Breast epithelium (tissue), 3 donors: Measurements from ENCODE around the gene MAT2A.

ENCODE experiments used
- CTCF ChIP-seq, 3 donors: fragments of 450-650 bp; IDR thresholded peaks; one replicate each; pipeline ENCODE4 v1.5.1; 2016 to 2017; ENCODE audit warnings: antibody characterized with exemption in 3 of 3, mild to moderate bottlenecking in 3 of 3, moderate library complexity in 3 of 3
- POLR2A ChIP-seq: fragments of 450-650 bp; IDR thresholded peaks from one replicate; pipeline ENCODE4 v1.6.1; 2016; ENCODE audit warnings: antibody characterized with exemption, mild to moderate bottlenecking, moderate library complexity
- POLR2AphosphoS5 ChIP-seq, 3 donors: sonication (generic); formaldehyde crosslinking; IDR thresholded peaks; one replicate each; pipeline ENCODE4 v1.6.1; 2017; ENCODE audit warnings: antibody characterized with exemption in 3 of 3

GRCh38 chr2:85553184-85553583 is 14.2 kb downstream of the MAT2A start:
- TF ChIP-seq CTCF (IDR thresholded peaks at IDR 0.05) (no peak), POLR2AphosphoS5 (IDR thresholded peaks at IDR 0.05) (no peak), POLR2A (no peak)
